ENCODE data around the gene FAS.

DNA sequence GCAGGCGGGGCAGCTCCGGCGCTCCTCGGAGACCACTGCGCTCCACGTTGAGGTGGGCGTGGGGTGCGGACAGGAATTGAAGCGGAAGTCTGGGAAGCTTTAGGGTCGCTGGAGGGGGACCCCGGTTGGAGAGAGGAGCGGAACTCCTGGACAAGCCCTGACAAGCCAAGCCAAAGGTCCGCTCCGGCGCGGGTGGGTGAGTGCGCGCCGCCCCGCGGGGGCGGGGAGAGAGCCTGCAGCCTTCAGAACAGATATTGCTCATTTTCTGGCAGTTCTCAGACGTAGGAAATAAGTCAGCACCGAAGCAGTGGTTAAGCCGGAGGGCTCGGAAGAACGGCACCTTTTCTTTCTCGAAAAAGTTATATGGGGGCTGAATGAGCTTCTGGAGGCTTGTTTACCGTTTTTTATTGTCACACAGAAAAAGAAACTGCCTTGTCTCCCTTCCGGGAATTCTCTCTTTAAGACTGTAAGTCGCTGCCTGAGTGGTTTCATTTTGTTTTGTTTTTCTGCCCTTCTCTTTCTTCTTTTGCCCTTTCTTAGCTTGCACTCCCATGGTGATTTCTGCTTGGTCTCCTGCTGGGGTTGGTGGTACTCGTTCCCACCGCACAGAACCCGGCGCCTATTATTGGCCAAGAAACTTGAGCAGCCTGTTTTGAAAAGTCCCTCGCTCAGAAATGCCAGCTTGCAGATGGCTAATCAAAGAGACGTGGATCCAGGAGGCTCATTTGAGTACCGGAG lies 732 bp downstream of the FAS start:
- TF ChIP-seq CTCF (optimal IDR thresholded peaks at IDR 0.05 in 1 of 3, IDR thresholded peaks at IDR 0.05 in 1 of 3, conservative IDR thresholded peaks at IDR 0.05 in 1 of 3; ENCODE audit: extremely low read depth in 1 of 3, insufficient read depth in 2 of 3, low read length in 3 of 3) (no peak), EZH2 (IDR thresholded peaks at IDR 0.05; ENCODE audit: low read length) (no peak)
